T-helper 1 cell treated with Interleukin-12 subunit alpha and Interleukin-12 subunit beta and Interleukin-4 antibody, amounts not matched to agents 30 μg/mL and 1 μg/mL, for 36 hours (primary cell): ENCODE measurements around the gene SPEN.
"Not testable (repeated sequence)": the region's sequence is repeated elsewhere in the genome, so short reads cannot be mapped to it uniquely, and the experiment has no call there.

Source experiments
- H3K27ac Mint-ChIP-seq: one replicate; pipeline ENCODE4 v1.8.0; 2021; ENCODE audit warnings: mild to moderate bottlenecking, mixed read lengths
- H3K27me3 Mint-ChIP-seq: one replicate; pipeline ENCODE4 v1.8.0; 2021; ENCODE audit warnings: low read depth, mixed read lengths
- H3K36me3 Mint-ChIP-seq: one replicate; pipeline ENCODE4 v1.8.0; 2021; ENCODE audit warnings: low read depth, mixed read lengths
- H3K4me1 Mint-ChIP-seq: one replicate; pipeline ENCODE4 v1.8.0; 2021; ENCODE audit warnings: low read depth, mixed read lengths
- H3K4me3 Mint-ChIP-seq: one replicate; pipeline ENCODE4 v1.8.0; 2021; ENCODE audit warnings: mild to moderate bottlenecking, moderate library complexity, mixed read lengths
- H3K9me3 Mint-ChIP-seq: one replicate; pipeline ENCODE4 v1.8.0; 2021; ENCODE audit warnings: mixed read lengths

The SPEN gene

GRCh38 chr1:15886611-15887167 is 39.2 kb downstream of the SPEN start:
- Mint-ChIP-seq H3K27ac (no peak overlapping the region), H3K4me1 (peaks cover 37% of the 10 kb centered on the region), H3K27me3 (no peaks in the 10 kb centered on the region), H3K9me3 (no peaks in the 10 kb centered on the region), H3K36me3 (peaks cover 14% of the 10 kb centered on the region), H3K4me3 (no peak overlapping the region)

GRCh38 chr1:15892857-15893599 is 45.5 kb downstream of the SPEN start:
- H3K4me3 Mint-ChIP-seq, H3K27me3 Mint-ChIP-seq, H3K9me3 Mint-ChIP-seq: not testable (repeated sequence)
- H3K4me1 Mint-ChIP-seq = peaks cover 16% of the 10 kb centered on the region
- H3K27ac Mint-ChIP-seq = peak overlapping the region; percentile 70
- peaks cover 16% of the 10 kb centered on the region for H3K36me3 Mint-ChIP-seq

- Mint-ChIP-seq H3K27me3 (no peaks in the 10 kb centered on the region), H3K27ac (no peak overlapping the region), H3K36me3 (peaks cover 24% of the 10 kb centered on the region), H3K4me3 (no peak overlapping the region), H3K4me1 (peaks cover 21% of the 10 kb centered on the region), H3K9me3 (no peaks in the 10 kb centered on the region)
Measured at GRCh38 chr1:15895233-15895632, 47.7 kb downstream of the SPEN start.

- not testable (repeated sequence) for H3K9me3 Mint-ChIP-seq, H3K27ac Mint-ChIP-seq, H3K27me3 Mint-ChIP-seq, H3K4me3 Mint-ChIP-seq
- Mint-ChIP-seq H3K4me1 (peaks cover 27% of the 10 kb centered on the region), H3K36me3 (peaks cover 20% of the 10 kb centered on the region)
Measured at GRCh38 chr1:15896841-15897610, 49.5 kb downstream of the SPEN start.

GRCh38 chr1:15899266-15899665 is 51.8 kb downstream of the SPEN start:
- Mint-ChIP-seq H3K27me3 (no peaks in the 10 kb centered on the region), H3K9me3 (no peaks in the 10 kb centered on the region), H3K27ac (no peak overlapping the region), H3K36me3 (peaks cover 16% of the 10 kb centered on the region), H3K4me1 (peaks cover 26% of the 10 kb centered on the region), H3K4me3 (no peak overlapping the region)

GRCh38 chr1:15900662-15901279 is 53.3 kb downstream of the SPEN start:
- peaks cover 22% of the 10 kb centered on the region for H3K4me1 Mint-ChIP-seq
- no peaks in the 10 kb centered on the region for H3K9me3 Mint-ChIP-seq
- H3K27ac Mint-ChIP-seq = no peak overlapping the region
- no peaks in the 10 kb centered on the region for H3K27me3 Mint-ChIP-seq
- H3K4me3 Mint-ChIP-seq = no peak overlapping the region
- peaks cover 12% of the 10 kb centered on the region for H3K36me3 Mint-ChIP-seq

- Mint-ChIP-seq H3K27ac (no peak overlapping the region), H3K9me3 (no peaks in the 10 kb centered on the region), H3K4me3 (no peak overlapping the region), H3K27me3 (no peaks in the 10 kb centered on the region), H3K36me3 (peaks cover 12% of the 10 kb centered on the region), H3K4me1 (peaks cover 16% of the 10 kb centered on the region)
Measured at GRCh38 chr1:15902882-15903281, 55.4 kb downstream of the SPEN start.

- H3K27me3 Mint-ChIP-seq = no peaks in the 10 kb centered on the region
- peaks cover 3% of the 10 kb centered on the region for H3K4me1 Mint-ChIP-seq
- peaks cover 24% of the 10 kb centered on the region for H3K36me3 Mint-ChIP-seq
- no peak overlapping the region for H3K4me3 Mint-ChIP-seq
- no peaks in the 10 kb centered on the region for H3K9me3 Mint-ChIP-seq
- H3K27ac Mint-ChIP-seq = no peak overlapping the region
Measured at GRCh38 chr1:15908597-15908996, 61.1 kb downstream of the SPEN start.

- H3K9me3 Mint-ChIP-seq = no peaks in the 10 kb centered on the region
- peaks cover 30% of the 10 kb centered on the region for H3K36me3 Mint-ChIP-seq
- H3K27ac Mint-ChIP-seq = no peak overlapping the region
- H3K4me3 Mint-ChIP-seq = no peak overlapping the region
- H3K27me3 Mint-ChIP-seq = no peaks in the 10 kb centered on the region
- H3K4me1 Mint-ChIP-seq = peaks cover 6% of the 10 kb centered on the region
Measured at GRCh38 chr1:15911141-15911540, 63.6 kb downstream of the SPEN start.

GRCh38 chr1:15911927-15912326 is 64.4 kb downstream of the SPEN start:
- Mint-ChIP-seq H3K36me3 (peaks cover 36% of the 10 kb centered on the region), H3K4me3 (no peak overlapping the region), H3K27ac (no peak overlapping the region), H3K4me1 (peaks cover 11% of the 10 kb centered on the region), H3K9me3 (no peaks in the 10 kb centered on the region), H3K27me3 (no peaks in the 10 kb centered on the region)

GRCh38 chr1:15913607-15914006 is 66.1 kb downstream of the SPEN start:
- H3K9me3 Mint-ChIP-seq, H3K27me3 Mint-ChIP-seq, H3K27ac Mint-ChIP-seq, H3K4me3 Mint-ChIP-seq: not testable (repeated sequence)
- Mint-ChIP-seq H3K4me1 (peaks cover 16% of the 10 kb centered on the region), H3K36me3 (peaks cover 42% of the 10 kb centered on the region)

- H3K27ac Mint-ChIP-seq = peak overlapping the region; percentile 68
- no peaks in the 10 kb centered on the region for H3K9me3 Mint-ChIP-seq
- H3K36me3 Mint-ChIP-seq = peaks cover 46% of the 10 kb centered on the region
- peaks cover 25% of the 10 kb centered on the region for H3K4me1 Mint-ChIP-seq
- H3K4me3 Mint-ChIP-seq = peak overlapping the region; percentile 73
- H3K27me3 Mint-ChIP-seq = no peaks in the 10 kb centered on the region
Measured at GRCh38 chr1:15915991-15916390, 68.5 kb downstream of the SPEN start.

- no peaks in the 10 kb centered on the region for H3K27me3 Mint-ChIP-seq
- H3K36me3 Mint-ChIP-seq = peaks cover 44% of the 10 kb centered on the region
- H3K27ac Mint-ChIP-seq = peak overlapping the region; percentile 77
- H3K4me1 Mint-ChIP-seq = peaks cover 25% of the 10 kb centered on the region
- H3K9me3 Mint-ChIP-seq = no peaks in the 10 kb centered on the region
- peak overlapping the region; percentile 73 for H3K4me3 Mint-ChIP-seq
Measured at GRCh38 chr1:15916417-15916816, 68.9 kb downstream of the SPEN start.

- Mint-ChIP-seq H3K4me1 (peaks cover 25% of the 10 kb centered on the region), H3K27ac (peak overlapping the region; percentile 77), H3K9me3 (no peaks in the 10 kb centered on the region), H3K36me3 (peaks cover 47% of the 10 kb centered on the region), H3K4me3 (peak overlapping the region; percentile 73), H3K27me3 (no peaks in the 10 kb centered on the region)
Measured at GRCh38 chr1:15916916-15917315, 69.4 kb downstream of the SPEN start.
